NOMO-1 treated with DMSO at 0.1 percent for 48 hours (cell line): ENCODE data around the gene SFI1.
"Not testable (repeated sequence)": the region's sequence is repeated elsewhere in the genome, so short reads cannot be mapped to it uniquely, and the experiment has no call there.

Experiments used
- DNase-seq: peaks from one replicate; lab custom pipeline; 2025; ENCODE audit not compliant: unreplicated experiment; lab: John Stamatoyannopoulos, UW

SFI1 gene

DNA sequence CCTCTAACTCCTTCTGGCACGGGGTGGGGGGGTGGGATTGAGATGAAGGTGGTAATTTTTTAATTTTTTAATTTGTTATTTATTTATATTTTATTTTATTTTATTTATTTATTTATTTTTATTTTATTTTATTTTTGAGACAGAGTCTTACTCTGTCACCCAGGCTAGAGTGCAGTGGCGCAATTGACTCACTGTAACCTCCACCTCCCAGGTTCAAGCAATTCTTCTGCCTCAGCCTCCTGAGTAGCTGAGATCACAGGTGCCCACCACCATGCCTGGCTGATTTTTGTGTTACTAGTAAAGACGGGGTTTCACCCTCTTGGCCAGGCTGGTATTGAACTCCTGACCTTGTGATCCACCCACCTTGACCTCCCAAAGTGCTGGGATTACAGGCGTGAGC is 43.8 kb downstream of the SFI1 start:
- not testable (repeated sequence) for DNase-seq

DNA sequence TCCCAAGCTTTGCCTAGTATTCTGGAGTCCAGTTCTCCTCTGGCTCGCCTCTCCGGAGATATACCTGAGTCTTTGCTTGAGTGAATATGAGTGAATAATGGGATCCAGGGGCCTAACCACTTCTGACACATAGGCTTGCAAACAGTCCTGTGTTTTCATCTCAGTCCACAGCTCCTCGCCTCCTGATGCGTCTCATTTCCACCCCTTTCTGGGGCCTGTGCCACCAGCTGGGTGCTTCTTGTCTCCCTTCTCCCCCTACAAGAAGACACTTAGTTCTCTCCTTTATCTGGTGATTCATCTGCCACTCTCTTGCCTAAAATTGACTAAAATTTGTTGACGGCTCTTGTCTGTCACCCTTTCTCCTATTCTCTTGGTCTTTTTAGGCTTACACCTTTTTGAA is 44.6 kb downstream of the SFI1 start:
- no peak for DNase-seq

DNA sequence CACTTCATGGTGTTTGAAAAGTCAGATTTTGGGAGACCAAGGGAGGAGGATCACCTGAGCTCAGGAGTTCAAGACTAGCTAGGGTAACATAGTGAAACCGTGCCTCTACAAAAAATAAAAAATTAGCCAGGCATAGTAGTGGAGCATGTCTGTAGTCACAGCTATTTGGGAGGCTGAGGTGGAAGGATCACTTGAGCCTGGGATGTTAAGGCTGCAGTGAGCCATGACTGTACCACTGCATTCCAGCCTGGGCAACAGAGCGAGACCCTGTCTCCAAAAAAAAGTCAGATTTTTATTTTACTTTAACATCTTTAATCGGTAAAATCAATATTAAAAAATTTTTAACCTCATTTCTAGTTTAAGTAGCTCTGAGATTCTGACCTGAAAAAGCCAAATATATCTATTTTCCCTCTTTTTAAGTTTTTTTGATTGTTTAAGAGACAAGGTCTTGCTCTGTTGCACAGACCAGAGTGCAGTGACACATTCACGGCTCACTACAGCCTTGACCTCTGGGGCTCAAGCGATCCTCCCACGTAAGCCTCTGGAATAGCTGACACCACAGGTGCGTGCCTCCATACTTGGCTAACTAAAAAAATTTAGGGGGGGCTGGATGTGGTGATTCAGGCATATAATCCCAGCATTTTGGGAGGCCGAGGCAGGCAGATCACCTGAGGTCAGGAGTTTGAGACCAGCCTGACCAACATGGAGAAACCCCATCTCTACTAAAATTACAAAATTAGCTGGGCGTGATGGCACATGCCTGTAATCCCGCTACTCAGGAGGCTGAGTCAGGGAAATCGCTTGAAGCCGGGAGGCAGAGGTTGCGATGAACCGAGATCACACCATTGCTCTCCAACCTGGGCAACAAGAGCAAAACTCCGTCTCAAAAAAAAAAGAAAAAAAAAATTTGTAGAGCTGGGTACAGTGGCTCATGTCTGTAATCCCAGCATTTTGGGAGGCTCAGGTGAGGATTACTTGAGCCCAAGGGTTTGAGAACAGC is 48.4 kb downstream of the SFI1 start:
- no peak for DNase-seq

DNA sequence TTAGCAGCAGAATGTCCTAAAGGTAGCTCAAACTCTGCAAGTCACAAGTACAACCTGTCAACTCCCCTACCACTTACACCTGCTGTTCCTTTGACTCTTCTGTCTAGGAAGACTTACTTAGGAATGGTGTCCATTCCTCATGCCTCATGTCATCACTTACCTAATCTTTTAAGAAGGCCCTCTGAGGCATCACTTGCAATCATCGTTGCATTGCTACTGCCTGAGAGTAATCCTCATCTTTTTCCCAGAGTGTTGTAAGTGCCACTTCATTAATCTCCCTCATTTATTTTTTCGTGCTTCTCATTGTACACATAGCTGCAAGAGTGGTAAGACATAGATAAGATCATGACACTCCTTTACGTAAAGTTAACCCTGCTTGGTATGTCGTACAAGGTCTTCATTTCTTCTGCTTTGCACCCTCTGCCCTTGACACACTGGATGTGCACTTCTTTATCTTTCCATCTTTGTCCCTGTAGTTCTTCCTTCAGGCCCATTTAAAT is 54.6 kb downstream of the SFI1 start:
- no peak for DNase-seq

DNA sequence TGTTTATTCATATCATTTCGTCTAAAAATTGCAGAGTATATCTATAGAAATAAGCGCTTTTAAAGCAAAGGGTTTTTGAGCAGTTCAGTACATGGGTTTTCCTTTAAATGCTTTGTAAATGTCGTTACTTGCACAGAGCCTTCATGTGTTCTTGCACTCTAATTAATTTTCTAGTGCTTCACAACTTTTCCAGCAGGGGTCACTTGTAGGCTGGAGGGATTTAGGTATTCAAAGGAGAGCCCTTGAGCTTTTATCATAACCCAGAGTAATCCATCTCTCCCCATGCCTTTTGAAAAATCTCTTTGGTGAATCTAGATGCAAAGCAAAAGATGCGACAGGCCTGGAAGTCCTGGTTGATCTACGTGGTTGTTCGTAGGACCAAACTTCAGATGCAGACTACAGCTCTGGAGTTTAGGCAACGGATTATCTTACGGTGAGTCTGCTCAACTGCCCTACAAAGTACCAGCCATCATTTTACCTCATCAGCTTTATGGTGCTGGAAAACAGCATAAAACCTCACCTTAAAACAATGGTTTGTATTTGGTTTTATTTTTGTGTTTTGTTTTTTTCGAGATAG is 60.4 kb downstream of the SFI1 start:
- no peak for DNase-seq

DNA sequence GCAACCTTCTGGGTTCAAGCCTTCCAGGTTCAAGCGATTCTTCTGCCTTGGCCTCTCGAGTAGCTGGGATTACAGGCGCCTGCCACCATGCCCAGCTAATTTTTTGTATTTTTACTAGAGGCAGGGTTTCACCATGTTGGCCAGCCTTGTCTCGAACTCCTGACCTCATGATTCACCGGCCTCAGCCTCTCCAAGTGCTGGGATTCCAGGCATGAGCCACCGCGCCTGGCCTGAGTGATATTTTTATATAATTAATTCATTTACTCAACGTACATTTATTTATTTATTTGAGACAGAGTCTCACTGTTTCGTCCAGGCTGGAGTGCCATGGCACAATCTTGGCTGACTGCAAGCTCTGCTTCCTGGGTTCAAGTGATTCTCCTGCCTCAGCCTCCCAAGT is 62.2 kb downstream of the SFI1 start:
- DNase-seq, result not testable (repeated sequence)

DNA sequence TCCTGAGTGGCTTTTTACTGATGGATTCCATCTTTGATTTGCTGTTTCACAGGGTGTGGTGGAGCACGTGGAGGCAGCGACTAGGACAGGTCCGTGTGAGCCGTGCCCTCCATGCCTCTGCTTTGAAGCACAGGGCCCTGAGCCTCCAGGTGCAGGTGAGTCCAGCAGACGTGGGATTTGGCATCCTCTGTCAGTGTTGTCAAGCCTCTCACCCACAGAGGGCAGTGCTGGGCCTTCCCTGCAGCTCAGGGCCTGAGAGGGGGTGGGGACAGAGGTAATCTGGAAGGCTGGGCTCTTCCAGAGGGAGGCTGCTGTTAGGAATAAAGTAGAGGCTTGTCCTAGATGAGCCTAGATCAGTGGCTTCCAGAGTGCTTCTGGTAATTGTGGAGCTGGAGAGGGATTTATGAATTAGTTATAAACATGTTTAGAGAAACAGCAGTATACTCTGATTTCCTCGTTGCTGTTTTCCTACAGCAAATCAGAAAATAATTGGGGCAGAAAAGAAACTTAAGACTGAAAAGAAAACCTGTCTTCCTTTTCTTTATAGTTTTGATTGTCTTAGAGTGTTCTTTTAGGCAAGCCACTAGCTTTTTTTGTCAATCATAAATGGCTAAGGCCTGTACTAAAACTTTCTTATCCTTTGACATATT is 65.0 kb downstream of the SFI1 start:
- no peak for DNase-seq

DNA sequence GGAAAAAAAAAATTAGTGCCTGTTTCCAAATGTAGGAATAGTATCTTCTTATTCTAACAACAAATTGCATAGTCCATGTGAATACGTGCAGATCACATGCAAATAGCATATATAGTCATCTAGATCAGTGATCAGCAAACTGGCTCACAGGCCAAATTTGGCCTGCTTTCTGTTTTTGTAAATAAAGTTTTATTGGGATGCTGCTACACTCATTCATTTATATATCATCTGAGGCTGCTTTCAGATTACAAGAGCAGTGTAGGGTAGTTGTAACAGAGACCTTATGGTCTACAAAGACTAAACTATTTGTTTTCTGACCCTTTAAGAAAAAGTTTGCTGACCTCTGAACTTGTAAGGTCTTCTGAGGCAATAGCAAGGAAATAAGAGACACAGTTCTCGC is 65.6 kb downstream of the SFI1 start:
- DNase-seq, result no peak

DNA sequence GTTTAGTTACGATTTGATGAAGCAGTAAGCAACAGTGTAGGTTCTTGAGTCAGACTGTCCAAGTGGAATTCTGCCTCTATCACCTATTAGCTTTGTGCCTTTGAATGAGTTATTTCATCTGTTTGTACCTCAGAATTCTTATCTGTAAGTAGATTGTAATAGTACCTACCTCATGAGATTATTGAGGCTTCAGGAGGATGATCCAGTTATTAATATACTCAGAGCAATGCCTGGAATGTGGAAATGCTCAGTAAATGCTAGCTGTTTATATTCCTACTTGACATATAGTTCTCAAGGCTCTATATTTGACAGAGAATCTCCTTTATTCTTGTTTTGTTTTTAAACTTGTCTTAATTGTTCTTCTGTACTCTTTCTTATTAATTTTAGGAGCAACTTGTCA is 70.1 kb downstream of the SFI1 start:
- DNase-seq, result no peak

DNA sequence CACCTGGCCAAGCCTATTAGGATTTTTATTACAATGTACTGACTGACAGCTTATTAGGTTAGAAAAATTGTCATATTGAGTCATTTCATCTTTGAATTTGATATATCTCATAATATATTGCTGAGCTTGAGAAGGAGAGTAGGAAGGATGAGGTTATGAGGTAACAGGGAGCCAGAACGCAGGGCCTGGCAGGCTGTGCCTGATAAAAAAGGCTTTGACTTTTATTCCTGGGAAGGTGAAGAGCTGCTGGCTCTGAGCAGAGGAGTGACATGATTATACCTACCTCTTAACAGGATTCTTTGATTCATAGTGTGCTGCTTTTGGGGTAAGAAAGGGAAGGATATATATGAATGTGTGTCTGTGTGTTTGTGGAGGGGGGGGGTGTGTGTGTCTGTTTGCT is 70.9 kb downstream of the SFI1 start:
- no peak for DNase-seq

DNA sequence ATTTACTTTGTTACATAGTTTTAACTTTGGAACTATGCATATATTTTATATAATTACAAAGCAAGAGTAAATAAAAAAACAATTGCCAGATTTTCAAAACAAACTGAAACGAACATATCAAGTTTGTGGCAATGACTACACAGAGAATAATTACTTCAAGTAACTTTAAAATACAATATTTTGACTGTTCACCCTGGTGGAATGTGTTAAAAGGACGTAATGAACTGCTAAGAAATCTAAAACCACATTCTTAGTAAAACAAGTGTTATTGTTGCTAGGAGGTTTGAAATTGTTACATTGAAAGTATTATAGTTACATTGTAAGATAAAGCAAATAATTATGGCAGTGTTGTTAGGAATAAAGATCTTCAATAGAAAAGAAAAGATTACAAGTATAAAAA is 71.4 kb downstream of the SFI1 start:
- no peak for DNase-seq

DNA sequence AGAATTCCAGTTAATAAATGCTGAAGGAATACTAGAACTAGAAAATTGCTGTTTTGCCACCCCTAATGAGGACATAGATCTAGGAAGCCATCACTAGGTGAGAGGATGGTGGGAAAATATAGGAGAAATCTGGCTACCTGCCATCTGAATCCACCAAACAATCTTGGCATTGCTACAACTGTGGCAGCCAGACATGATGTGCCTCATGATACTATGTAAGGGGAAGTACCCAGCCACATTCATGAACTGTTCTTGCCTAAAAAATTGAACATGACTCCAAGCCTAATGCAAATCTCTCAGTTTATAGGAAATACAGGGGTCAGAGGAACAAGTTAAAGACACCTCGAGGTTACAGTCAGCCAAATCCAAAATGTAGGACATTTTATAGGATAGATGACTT is 72.8 kb downstream of the SFI1 start:
- no peak for DNase-seq

DNA sequence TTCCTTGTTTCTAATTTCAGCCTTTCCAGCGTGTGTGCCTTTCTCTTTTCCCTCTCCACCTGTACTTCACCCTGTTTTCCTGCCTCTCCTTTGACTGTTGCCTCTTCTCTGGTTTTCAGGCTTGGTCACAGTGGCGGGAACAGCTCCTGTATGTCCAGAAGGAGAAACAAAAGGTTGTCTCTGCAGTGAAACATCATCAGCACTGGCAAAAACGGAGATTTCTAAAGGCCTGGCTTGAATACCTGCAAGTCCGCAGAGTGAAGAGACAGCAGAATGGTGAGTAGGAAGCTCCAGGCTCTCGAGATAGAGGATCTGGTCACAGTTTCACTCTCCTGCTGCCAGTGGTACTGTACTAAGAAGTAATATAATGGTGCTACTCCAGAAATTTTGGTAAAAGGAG is 76.6 kb downstream of the SFI1 start:
- DNase-seq, result no peak

DNA sequence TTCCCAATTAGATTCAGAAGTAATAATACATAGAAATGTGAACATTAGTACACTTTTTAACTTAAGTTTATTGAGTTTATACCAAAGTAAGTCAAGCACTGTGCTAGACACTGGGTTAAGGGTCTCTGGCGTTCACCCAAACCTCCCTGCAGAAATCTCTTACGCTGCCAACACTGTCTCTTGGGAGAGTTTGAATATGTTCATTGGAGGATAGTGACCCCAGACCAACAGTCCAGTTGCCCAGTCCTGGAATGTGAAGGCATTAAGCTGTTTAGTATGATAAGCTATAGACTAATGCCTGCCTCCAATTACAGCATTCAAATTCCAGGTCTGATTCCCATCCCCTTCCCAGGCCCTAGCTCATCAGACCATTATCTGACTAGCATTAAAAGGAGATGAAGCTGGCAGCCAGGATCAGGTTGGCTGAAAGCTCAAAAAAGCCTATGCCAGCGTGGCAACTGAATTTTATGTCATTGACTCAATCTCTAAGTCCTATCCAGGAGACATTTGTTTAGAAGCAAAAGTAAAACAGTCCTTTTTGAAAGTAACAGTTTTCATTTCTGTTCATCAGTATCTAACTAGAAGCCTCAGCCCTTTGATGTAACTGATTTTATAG is 77.8 kb downstream of the SFI1 start:
- DNase-seq, result no peak

DNA sequence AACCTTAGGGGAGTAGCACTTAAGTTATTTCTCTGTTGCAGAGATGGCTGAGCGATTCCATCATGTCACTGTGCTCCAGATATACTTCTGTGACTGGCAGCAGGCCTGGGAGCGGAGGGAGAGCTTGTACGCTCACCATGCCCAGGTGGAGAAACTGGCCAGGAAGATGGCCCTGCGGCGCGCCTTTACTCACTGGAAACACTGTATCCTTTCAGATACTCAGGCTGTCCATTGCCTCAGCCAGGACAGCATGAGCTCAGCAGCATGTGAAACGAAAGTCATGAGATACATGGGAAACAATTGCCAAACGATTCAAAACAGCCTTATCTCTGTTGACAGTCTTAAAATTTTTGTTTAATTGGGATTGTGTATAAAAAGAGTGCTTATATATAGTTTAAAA is 78.9 kb downstream of the SFI1 start:
- no peak for DNase-seq

DNA sequence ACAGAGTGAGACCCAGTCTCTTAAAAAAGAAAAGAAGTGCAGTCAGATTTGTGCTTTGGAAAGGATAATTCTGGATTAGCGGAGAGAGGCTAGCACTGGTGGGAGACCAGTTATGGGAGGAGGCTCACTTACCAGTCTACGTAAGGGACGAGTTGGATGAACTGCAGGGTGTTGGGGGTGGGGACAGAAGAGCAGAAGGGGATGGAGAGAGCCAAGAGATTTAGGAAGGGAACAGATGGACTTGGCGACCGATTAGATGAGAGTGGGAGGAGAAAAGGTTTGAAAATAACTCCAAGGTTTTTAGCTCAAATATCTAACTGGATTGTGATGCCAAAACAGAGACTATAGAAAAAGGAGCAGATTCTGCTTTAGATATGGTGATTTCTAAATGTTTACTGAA is 81.4 kb downstream of the SFI1 start:
- DNase-seq, result no peak

DNA sequence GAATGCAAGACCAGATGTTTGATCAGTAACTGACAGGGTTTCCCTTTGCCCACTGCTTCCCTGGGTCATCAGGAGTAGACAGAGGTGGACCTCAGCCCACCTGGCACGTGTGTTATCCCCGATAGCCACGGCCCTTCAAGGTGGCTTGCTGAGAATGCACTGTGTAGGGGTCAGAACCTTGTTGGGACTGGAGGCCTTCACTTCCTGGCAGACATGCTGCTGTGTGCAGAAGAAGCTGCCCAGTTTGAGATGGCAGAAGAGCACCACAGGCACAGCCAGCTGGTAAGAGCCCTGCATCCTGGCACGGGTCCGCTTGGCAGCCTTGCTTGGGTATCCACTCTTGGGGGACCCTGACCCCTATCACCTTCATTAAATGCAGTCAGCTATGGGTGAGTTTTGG is 81.8 kb downstream of the SFI1 start:
- no peak for DNase-seq

DNA sequence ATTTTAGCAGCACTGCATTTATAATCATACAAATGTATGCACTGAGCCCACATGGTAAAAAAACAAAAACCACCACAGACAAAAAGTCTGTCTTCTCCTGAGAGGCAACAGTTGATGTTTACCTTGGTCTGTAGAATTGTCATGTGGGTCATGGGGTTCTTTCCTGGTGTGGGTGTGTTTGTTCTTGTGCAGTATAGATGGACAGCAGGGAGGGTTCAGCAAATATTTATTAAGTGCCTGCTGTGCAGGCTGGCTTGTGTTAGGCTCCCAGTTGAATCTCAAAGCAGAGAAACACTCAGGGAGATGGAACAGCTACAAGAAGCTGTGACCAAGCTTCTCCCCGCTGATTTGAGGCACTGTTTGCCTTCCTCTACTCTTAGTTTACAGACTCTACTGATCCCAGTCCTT is 83.5 kb downstream of the SFI1 start:
- DNase-seq, result no peak

DNA sequence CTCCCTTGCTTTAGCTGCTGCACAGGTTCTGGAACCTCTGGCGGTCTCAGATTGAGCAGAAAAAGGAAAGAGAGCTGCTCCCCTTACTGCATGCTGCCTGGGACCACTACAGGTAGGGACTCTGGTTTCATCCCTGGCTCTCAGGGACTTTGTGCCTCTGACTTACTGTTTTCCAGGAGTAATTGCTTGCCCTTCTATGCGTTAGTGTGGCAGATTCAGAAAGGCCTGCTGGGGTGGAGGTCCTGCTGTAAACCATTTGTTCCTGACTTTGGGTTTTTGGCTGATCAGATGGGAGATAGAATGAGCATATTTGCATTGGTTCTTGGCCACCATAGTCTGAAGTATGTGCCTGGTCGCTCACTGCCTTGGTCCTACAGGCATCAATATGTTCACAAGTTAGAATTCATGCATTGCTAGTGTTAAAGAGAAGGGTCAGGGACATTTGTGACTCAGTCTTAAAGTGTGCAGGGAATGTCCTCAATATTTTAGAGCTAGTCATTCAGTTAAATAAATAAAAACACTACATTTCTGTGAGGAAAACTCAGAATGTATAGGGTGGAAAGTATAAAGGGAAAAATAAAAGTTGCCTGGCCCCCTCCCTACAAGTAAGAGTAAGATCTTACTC is 87.6 kb downstream of the SFI1 start:
- no peak for DNase-seq

DNA sequence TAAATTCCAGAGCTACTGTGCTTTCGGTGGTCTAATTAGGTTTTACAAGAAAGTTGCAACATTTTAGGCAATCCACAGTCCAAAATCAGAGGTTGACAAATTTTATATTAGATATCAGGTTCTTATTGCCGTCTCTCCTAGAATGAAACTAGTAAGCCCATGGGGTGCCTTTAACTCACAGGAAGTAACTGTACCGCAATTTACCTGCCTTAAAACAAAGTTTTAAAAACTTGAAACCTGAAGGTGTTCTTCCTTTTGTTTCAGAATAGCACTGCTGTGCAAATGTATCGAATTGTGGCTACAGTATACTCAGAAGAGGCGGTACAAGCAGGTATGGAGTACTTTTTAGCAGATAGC is 88.4 kb downstream of the SFI1 start:
- DNase-seq, result no peak
